ENCODE data around the gene GNPTG.
A peak's percentile ranks its signal among the peaks of the same experiment; 100 is the strongest.
"Not testable (repeated sequence)": the region's sequence is repeated elsewhere in the genome, so short reads cannot be mapped to it uniquely, and the experiment has no call there.

GNPTG gene

DNA sequence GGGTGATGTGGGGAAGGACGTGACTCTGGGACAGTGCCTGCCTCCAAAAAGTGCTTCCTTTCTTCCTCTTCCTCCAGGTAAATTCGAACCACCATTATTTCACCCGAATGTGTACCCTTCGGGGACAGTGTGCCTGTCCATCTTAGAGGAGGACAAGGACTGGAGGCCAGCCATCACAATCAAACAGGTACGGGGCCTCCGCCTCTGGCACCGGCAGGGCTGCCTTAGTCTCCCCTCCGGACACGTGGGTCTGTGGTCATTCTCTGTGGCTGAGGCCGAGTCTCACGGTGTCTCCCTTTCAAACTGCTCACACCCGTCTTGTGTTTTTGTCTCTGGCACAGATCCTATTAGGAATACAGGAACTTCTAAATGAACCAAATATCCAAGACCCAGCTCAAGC, 31.6 kb upstream of the GNPTG start:
- no peak for DNase-seq

GRCh38 chr16:1320658-1321240, 31.0 kb upstream of the GNPTG start:
- no peak for DNase-seq

- DNase-seq = no peak
These were observed 29.3 kb upstream of the GNPTG start for GRCh38 chr16:1322407-1322806.

GRCh38 chr16:1323296-1324239, 28.2 kb upstream of the GNPTG start:
- DNase-seq = no peak

- no peak for DNase-seq
These were observed 27.4 kb upstream of the GNPTG start for GRCh38 chr16:1324286-1324826.

DNA sequence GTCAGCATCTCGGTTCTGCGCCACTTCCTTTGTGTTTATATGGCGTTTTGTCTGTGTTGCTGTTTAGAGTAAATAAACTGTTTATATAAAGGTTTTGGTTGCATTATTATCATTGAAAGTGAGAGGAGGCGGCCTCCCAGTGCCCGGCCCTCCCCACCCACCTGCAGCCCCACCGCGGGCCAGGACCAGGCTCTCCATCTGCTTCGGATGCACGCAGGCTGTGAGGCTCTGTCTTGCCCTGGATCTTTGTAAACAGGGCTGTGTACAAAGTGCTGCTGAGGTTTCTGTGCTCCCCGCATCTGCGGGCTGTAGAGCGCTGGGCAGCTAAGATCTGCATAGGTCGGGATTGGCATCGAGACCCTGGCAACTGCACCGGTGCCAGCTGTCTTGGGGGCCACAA, 26.5 kb upstream of the GNPTG start:
- no peak for DNase-seq

DNA sequence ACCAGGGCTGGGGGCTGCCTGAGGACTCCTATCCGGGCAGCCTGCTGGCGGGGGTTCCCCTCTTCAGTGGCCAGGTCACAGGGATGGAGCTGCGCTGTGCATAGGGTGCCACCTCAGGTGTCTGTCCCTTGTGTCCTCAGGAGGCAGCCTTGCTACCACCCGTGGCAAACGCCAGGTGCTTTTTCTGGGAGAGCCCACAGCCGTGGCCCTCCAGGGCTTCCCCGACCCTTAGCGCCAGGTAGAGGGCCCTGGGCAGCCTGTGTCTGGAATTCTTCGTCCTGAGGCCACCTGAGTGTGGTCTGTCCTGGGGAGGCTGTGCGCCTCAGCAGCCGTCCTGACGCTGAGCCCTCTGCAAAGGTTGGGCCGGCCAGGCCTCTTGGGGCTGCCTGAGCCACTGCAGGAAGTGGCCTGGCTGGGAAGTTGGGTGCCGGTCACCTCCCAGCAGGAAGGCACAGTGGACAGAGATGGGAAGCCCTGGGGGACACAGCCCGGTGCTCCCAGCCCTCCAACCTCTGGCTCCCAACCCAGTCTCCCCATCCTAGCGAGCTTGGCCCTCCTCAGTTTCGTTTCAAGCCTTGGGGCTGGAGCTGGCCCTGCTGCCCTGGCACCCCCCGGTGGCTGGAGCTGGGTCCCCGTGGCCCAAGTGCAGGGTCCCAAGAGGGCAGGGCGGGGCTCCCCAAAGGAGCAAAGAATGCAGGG, 25.9 kb upstream of the GNPTG start:
- DNase-seq = no peak

DNA sequence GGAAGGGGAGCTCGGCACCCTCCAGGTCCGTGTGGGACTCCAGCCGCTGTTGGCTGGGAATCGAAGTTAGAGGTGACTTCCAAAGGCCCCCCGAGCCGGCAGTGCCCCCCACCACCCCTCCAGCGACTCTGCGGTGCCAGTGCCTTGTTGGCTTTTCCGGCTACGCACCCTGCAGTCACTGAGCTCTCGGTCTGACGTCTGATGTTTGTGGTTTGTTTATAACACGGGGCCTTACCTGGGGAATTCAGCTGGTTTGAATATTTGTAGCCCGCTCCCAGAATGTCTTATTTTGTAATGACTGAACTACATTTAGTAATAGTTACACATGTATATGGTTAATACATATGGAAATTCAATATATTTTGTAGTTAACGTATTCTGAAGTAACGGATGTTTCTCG, 25.3 kb upstream of the GNPTG start:
- no peak for DNase-seq

GRCh38 chr16:1326946-1327618, 24.6 kb upstream of the GNPTG start:
- DNase-seq = no peak

DNA sequence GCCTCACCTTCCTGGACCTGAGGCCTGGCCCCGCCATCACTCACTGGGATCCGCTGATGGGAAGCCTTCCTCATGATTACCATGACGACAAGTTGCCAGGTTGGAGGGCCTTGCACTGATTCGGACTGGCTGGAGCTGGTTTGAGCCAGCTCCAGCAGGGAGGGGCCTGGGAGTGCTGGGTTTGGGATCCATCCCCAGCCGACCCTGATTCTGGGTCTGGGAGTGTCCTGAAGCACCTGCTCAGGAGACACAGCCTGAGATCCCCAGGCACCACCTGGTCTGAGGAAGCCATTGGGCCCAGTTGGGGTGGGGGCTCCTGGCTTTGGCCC, 24.1 kb upstream of the GNPTG start:
- DNase-seq = no peak

GRCh38 chr16:1328136-1328535, 23.6 kb upstream of the GNPTG start:
- DNase-seq = not testable (repeated sequence)

DNA sequence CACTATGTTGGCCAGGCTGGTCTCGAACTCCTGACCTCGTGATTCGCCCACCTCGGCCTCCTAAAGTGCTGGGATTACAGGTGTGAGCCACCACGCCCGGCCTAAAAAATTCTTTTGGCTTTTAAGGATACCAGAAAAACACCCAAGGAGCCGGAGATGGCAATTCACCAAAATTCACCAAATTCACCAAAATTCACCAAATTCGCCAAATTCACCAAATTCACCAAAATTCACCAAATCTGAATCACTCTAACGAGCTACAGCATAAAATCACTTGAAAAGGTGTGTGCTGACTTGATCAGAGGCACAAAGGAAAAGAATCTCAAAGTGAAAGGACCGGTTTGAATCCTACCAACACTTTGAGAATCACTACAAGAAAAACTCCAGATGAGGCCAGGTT, 22.8 kb upstream of the GNPTG start:
- not testable (repeated sequence) for DNase-seq

GRCh38 chr16:1330260-1330914, 21.3 kb upstream of the GNPTG start:
- DNase-seq = peak in 1 of 2 donors; percentile 64

DNA sequence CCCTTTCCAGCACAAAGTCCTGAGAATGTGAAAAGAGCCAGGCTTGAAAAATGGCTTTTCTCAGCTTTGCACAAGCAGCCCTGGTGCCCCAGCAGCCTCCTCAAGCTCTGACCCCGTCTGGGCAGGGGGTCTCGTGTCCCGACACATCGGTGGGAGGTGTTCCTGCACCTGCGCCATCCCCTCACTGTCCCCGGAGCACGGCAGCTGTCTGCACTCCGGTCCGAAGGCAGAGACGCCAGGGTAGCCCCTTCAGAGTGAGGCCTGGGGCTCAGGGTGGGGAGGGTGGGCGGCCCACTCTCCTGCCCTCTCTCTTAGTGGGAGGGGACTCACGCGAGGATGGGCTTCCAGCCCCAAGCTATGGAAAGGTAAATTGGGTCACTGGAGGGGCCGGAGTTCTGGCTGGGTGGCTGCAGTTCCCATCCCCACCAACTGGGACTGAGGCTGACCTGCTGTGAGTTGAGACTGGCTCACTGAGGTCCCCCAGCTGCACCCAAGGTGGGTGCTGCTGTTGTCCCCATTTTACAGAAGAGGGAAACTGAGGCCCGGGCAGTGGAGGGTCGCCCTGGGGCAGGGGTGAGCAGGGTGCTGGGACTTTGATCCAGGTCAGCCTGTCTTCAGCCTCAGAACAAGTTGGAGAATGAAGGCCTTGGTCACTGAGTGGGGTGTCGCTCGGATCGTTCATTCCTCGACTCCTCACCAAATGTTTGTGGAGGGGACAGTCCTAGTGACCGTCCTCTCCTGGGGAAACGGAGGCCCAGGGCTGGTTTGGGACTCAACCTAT, 20.6 kb upstream of the GNPTG start:
- no peak for DNase-seq

GRCh38 chr16:1331712-1332617, 19.8 kb upstream of the GNPTG start:
- DNase-seq = peak in 1 of 2 donors; percentile 41

GRCh38 chr16:1332618-1333148, 19.0 kb upstream of the GNPTG start:
- no peak for DNase-seq

DNA sequence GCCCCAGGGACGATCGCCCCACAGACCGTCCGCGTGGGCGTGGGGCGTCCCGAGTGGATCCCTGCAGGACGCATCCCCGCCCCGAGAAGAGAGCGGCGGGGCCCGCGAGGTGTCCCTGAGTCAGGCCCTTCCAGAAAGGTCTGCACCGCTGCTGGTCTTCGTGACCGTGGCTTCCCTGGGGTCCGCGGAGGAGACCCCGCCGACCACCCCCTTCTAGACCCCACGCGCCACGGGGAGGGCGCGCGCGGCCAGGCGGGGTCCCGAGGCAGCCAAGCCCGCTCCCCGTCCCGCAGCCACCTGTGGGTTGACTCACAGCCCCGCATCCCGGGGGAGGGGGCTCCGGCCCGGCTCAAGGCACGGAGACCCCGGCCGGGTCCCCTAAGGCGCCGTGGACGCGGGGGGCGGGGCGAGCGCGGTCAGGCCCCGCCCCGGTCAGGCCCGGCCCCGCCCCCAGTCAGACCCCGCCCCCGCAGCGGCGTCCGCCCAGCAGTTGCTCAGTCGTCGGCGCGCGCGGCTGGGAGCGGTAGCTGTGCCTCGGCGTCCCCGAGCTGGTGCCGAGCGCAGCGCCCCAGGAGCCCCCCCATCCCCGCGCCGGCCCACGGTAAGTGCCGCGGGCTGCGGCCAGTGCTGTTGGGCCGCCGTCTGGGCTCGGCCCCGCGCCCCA, 18.4 kb upstream of the GNPTG start, which contains the start of gene BAIAP3:
BAIAP3 (plus strand) TSS at position 497 of the 664 bp plus-strand sequence. CDS start 4,905 bp downstream, outside the sequence.
- DNase-seq = peak; percentile 55 to 63

GRCh38 chr16:1333854-1334700, 17.7 kb upstream of the GNPTG start:
- DNase-seq = no peak

- no peak for DNase-seq
These were observed 17.0 kb upstream of the GNPTG start for GRCh38 chr16:1334739-1335138.

All from stimulated activated CD4-positive, alpha-beta T cell treated with anti-CD3 and anti-CD28 coated beads, Interleukin-2, amount 100 ng/mL, for 24 hours (primary cell).